Motor neuron (in vitro differentiated cells): ENCODE data around the gene PRSS2. TPM values are rescaled to one million over a fixed set of nuclear protein-coding genes. Genes with fewer than 3 reads are reported as not detected.
"Not testable (repeated sequence)": the region's sequence is repeated elsewhere in the genome, so short reads cannot be mapped to it uniquely, and the experiment has no call there.

Source experiments
- ATAC-seq, 8 experiments: fragments of 200-7000 bp; cut with Tn5 transposase; replicated peaks in 6 of 8; 2 replicates each; pipeline ENCODE4 v1.8.0; 2021; ENCODE audit warnings: mild to moderate bottlenecking in 8 of 8, moderate library complexity in 8 of 8
- H3K27ac ChIP-seq, 2 donors: fragments of 250-450 bp; sonication (Bioruptor Pico); 2 replicates each; pipeline ENCODE4 v1.9.0; 2021; ENCODE audit warnings: antibody characterized with exemption in 2 of 2, mild to moderate bottlenecking in 2 of 2, moderate library complexity in 1 of 2
- H3K4me1 ChIP-seq, 2 donors: fragments of 250-450 bp; sonication (Bioruptor Pico); replicated peaks in 1 of 2; 2 replicates each; pipeline ENCODE4 v1.6.1; 2021; ENCODE audit warnings: antibody characterized with exemption in 2 of 2, mild to moderate bottlenecking in 2 of 2, moderate library complexity in 1 of 2
- H3K4me3 ChIP-seq, 5 donors: fragments of 250-450 bp; sonication (Bioruptor Pico); 2 replicates each; pipeline ENCODE4 v1.9.0; 2021; ENCODE audit warnings: antibody characterized with exemption in 5 of 5, mild to moderate bottlenecking in 5 of 5, moderate library complexity in 4 of 5
- WGBS, 10 experiments: fragments of 450-650 bp; shearing (Covaris generic); methylation state at CpG; one replicate each; pipeline ENCODE4 v1.0.0; 2022; 5-methylcytosine and 5-hydroxymethylcytosine counted together
- in situ Hi-C, 9 experiments: fragments of 400-800 bp; cut with MboI; loops; one replicate each; pipeline ENCODE4 v1.15.0; 2021; ENCODE audit warnings: low sequenced_read_pairs in 9 of 9, low pct_unique_long_range_greater_than_20kb in 2 of 9; ENCODE audit not compliant: unreplicated experiment in 9 of 9
- total RNA-seq, 8 experiments: library from RNA; unstranded; fragments of 300-600 nt; gene quantifications; 2 replicates each; pipeline versions ENCODE4 v1.2.3 to v1.2.4, GENCODE V29; 2022

Gene PRSS2
- not detected for total RNA-seq

DNA sequence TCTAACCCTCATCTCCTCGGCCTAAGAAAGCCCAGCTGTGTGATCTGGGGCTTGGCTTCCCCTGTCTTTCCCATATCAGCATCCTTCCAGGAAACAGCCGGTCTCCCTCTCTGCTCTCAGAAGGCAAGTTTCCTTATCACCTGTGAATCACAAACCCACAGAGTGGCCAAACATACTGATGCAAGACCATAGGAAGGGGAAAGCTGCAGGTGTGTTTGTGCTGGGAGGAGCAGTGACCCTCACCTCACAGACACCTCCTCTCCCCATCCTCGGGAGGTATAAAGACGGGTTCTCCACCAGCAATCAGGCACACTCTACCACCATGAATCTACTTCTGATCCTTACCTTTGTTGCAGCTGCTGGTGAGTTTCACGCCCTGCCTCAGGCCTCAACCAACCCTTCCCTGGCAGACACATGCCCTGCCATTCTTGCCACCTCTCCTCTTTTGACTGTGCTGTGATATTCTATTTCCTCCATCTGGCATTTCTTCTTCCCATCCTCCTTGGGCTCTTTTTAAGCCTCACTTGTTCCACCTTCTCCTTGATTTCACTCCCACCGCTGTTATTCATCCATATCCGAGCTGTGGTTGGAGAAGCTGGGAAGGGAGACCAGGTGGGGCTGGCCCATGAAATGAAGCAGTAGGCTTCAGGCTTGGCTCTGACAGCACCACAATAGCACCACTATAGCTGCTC is at the start of gene PRSS2:
Gene PRSS2, plus strand, starts transcription at position 310 of the 692 bp plus-strand sequence. Its CDS starts 13 bp downstream, at position 323.
- in situ Hi-C loops: no loop called here
- Histone ChIP-seq H3K4me1 (no peaks in the 10 kb centered on the region), H3K27ac (no peak within 1 kb of the TSS), H3K4me3 (no peak within 1 kb of the TSS)
- 19 to 100% (median 60%) methylated on average over 1 to 7 of the region's 7 CpGs; no CpG with 5 or more reads in 1 of the 10 experiments for WGBS, 10 experiments
- ATAC-seq: no peak

DNA sequence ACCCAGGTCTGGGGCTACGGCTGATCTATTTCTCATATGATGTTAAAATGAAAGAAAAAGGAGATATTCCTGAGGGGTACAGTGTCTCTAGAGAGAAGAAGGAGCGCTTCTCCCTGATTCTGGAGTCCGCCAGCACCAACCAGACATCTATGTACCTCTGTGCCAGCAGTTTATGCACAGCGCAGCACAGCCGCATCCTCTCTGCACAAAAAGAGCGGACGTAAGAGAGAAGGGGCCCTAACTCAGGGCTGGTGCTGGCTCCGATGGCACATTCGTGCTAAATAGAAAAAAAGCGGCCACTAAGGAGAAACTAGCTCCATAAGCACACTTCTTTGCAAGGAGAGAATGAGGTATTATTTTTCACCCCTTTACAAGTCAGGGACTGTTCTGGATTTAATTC is 49.8 kb upstream of the PRSS2 start:
- ATAC-seq: no peak
- 53 to 100% (median 84%) methylated on average over 1 to 9 of the region's 10 CpGs; no CpG with 5 or more reads in 3 of the 10 experiments for WGBS, 10 experiments
- Histone ChIP-seq H3K4me1 (no peaks in the 10 kb centered on the region), H3K4me3 (no peak overlapping the region), H3K27ac (no peak overlapping the region)
- in situ Hi-C loops: no loop called here

DNA sequence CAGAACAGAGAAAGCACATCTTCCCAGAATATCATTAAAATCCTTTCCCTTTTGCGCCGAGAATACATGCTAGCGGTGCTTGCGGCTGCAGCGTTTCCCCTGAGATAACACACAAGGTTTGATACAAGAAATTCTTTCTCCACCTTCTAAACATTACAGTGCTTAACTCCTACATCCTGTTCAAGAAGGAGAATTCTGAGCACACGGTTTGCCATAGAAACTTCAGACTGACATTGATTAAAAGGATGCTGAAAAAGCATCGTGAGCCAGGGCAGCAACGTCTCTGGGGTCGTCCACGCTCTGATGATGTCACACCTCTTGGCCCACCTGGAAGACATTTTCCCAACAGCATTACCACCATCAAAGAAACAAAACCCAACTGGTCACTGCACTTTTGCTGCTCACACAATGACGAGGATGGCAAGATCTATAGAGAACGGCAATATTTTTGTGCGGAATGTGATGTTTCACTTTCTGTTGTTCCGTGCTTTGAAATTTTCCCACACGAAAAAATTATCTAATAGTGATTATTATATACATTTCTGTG is 48.4 kb upstream of the PRSS2 start:
- ATAC-seq: no peak
- in situ Hi-C loops: no loop called here
- whole genome bisulfite sequencing, 10 experiments: 32 to 100% (median 81%) methylated on average over 5 to 15 of the region's 15 CpGs; no CpG with 5 or more reads in 2 of the 10 experiments
- no peak overlapping the region for H3K27ac ChIP-seq
- H3K4me1 ChIP-seq: no peaks in the 10 kb centered on the region
- H3K4me3 ChIP-seq: no peak overlapping the region

DNA sequence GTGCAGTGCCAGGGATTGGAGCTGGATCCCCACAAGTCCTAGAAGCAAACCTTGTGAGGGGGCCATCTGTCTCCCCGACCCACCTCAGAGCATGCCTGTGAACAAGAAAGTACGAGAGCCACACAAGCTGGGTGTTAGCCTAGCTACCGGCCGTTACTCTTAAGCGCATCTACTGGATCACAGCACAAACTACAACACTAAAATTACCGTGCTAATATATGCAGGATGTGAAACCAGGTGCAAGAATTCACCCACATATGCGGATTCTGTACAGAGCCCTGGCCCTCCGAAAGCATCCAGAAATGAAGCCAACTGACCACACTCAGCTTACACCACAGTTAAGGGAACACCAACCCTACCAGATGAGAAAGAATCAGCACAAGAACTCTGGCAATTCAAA is 37.5 kb upstream of the PRSS2 start:
- in situ Hi-C loops: no loop called here
- no peaks in the 10 kb centered on the region for H3K4me1 ChIP-seq
- WGBS, 10 experiments: 20 to 100% (median 83%) methylated on average over 1 to 8 of the region's 8 CpGs; no CpG with 5 or more reads in 1 of the 10 experiments
- H3K4me3 ChIP-seq: no peak overlapping the region
- H3K27ac ChIP-seq: no peak overlapping the region
- no peak for ATAC-seq

DNA sequence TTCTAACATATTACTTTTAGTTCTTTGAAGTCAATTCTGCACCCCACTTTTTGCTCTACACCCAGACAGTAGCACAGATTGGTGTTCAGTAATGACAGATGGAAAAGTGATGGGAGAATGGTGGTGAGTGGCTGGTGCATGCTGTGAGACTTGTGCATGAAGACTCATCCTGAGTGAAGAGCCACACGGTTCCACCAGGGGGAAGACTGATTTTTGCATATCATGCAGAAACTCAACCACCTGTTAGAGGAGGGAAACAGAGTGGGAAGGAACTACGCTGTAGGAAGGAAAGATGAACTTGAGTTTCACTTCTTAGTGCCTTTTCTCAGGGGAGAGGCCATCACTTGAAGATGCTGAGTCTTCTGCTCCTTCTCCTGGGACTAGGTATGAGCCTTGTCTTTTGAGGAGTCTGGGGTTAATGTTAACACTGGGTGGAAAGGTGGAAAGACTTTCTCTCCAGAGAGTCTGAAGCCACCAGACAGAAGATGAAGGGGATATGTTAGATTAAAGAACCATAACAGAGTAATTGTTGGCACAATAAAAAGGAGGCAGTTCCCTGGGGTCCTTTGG is 30.8 kb upstream of the PRSS2 start:
- 0 to 40% (median 14%) methylated on average over 1 of the region's 2 CpGs; no CpG with 5 or more reads in 5 of the 10 experiments for WGBS, 10 experiments
- Histone ChIP-seq H3K4me3 (no peak overlapping the region), H3K4me1 (no peaks in the 10 kb centered on the region), H3K27ac (no peak overlapping the region)
- peak in 1 of 8 experiments; percentile 64 for ATAC-seq
- in situ Hi-C loops: no loop called here

DNA sequence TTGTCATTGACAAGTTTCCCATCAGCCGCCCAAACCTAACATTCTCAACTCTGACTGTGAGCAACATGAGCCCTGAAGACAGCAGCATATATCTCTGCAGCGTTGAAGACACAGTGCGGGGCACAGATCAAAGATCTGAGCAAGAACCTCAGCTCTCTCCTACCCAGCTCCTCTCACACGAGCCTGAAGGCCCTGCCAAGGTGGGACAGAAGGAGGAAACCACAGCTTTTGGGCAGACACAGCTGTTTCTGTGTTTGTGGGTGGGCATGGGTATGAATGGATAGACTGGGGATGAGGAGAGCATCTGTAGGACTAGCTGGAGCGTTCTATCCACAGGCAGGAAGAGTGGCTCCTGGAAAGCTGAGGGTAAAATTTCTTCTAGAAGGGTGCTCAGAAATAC is 30.0 kb upstream of the PRSS2 start:
- in situ Hi-C loops: no loop called here
- H3K27ac ChIP-seq: no peak overlapping the region

DNA sequence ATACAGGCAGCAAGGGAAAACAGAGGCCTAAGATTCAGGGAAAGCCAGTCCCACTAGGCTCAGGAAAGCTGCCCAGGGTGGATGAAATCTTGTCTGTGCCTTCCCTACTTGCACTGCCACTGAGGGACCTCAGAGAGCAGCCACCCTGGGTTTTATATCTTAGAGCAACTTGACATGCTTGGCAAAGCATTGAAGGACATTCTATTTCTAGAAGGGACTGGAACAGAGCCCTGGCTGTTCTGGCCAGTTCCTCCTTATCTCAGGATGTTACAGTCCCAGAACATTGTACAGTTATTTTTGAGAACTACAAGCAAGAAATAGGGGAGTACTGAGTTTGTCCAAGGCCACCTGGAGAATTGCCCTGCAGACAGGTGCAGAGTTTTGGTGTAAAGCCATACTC is 28.8 kb upstream of the PRSS2 start:
- H3K4me3 ChIP-seq, ATAC-seq, H3K27ac ChIP-seq, in situ Hi-C loops, H3K4me1 ChIP-seq: not testable (repeated sequence)

More for the DNA sequence above, 30.0 kb upstream of the PRSS2 start:
- Histone ChIP-seq H3K4me1 (no peaks in the 10 kb centered on the region), H3K4me3 (no peak overlapping the region)
- WGBS, 10 experiments: 0 to 100% (median 67%) methylated on average over 1 to 3 of the region's 5 CpGs; no CpG with 5 or more reads in 3 of the 10 experiments
- no peak for ATAC-seq

DNA sequence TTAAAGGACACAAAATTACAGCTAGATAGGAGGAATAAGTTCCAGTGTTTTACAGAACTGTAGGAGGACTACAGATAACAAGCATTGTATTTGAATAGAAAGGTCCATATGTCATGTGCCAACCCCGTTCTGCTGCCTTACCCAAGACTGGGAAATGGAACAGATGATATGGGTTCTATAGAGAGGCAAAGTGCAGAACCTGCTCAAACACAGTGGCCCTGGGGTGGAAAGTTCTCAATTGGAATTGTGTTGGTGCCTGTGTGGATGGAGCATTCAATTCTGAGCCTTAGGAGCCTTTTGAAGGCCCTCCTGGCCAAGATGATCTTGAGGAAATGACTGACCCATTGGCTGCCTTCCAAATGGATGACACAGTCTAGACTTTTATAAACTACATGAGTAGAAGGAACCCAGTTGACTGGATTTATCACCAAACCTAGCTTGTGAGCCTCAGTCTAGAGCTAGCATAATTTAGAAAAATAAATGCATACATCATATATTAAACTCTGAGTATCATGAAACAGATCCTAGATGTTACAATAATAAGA is 25.6 kb upstream of the PRSS2 start:
- peak in 1 of 8 experiments; percentile 11 for ATAC-seq
- in situ Hi-C loops: no loop called here
- no peaks in the 10 kb centered on the region for H3K4me1 ChIP-seq
- no peak overlapping the region for H3K4me3 ChIP-seq
- 17 to 86% (median 72%) methylated on average over 1 of the region's 1 CpG; no CpG with 5 or more reads in 4 of the 10 experiments for WGBS, 10 experiments
- H3K27ac ChIP-seq: no peak overlapping the region

DNA sequence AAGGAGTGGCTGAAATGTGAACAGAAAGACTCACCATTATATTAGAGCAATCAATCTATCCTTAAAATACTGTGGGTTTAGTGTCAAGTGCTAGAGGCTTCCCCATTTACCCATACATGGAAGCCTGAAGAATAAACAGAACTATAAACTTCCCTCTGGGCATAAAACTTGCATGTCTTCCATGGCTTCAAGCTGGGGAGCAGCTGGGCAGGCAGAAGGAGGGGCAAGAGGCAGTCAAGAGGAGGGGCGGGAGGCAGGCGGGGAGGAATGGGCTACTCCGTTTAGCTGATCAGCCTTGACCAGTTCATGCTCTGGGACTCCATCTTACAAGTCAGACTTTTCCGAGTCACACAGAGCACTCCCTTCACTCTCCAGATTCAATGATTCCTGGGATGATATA is 25.0 kb upstream of the PRSS2 start:
- H3K4me3 ChIP-seq: no peak overlapping the region
- no peaks in the 10 kb centered on the region for H3K4me1 ChIP-seq
- no peak overlapping the region for H3K27ac ChIP-seq
- ATAC-seq: peak in 1 of 8 experiments; percentile 74
- WGBS, 10 experiments: 40 to 88% (median 60%) methylated on average over 1 to 4 of the region's 4 CpGs; no CpG with 5 or more reads in 4 of the 10 experiments
- in situ Hi-C loops: no loop called here

DNA sequence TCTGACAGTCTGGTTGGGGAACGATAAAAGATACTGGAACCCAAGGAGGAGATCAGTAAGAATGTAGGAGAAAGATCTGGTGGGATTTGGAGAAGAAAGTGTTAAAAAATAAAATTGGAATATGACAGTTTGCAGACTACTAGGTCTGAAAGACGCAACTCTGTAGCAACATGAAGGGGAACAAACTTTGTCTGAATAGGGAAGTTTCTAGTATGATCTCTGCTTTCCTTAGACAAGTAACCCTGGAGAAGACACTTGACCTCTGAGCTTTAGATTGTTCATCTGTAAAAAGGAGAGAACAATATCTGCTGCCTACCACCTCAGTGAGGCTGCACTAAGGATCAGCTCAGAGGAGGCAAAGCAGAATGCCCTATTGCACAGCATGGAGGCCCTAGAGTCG is 24.5 kb upstream of the PRSS2 start:
- in situ Hi-C loops: no loop called here
- Histone ChIP-seq H3K4me3 (no peak overlapping the region), H3K27ac (no peak overlapping the region), H3K4me1 (no peaks in the 10 kb centered on the region)
- 26 to 100% (median 77%) methylated on average over 1 to 3 of the region's 3 CpGs for WGBS, 10 experiments
- ATAC-seq: no peak

DNA sequence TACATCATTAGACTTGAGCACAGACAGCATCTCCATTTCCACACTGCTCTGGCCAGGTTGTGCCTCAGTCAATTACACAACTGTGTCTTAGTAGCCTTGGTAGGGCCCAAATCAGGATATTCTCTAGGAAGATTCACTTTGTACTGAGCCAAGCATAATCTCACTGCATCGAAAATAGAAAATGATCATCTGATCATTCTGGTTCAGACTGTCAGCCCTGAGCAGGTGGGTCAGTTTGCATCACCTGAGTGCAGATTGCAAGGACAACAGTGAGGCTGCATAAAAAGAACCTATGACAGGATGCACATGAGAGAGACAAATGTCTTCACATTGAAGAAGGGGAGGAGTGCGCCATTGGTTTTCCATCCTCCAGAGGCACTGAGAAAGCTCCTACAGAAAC is 22.4 kb upstream of the PRSS2 start:
- in situ Hi-C loops, ATAC-seq, H3K4me3 ChIP-seq, H3K27ac ChIP-seq, H3K4me1 ChIP-seq: not testable (repeated sequence)
- 11 to 100% (median 80%) methylated on average over 1 to 2 of the region's 2 CpGs; no CpG with 5 or more reads in 3 of the 10 experiments for WGBS, 10 experiments

DNA sequence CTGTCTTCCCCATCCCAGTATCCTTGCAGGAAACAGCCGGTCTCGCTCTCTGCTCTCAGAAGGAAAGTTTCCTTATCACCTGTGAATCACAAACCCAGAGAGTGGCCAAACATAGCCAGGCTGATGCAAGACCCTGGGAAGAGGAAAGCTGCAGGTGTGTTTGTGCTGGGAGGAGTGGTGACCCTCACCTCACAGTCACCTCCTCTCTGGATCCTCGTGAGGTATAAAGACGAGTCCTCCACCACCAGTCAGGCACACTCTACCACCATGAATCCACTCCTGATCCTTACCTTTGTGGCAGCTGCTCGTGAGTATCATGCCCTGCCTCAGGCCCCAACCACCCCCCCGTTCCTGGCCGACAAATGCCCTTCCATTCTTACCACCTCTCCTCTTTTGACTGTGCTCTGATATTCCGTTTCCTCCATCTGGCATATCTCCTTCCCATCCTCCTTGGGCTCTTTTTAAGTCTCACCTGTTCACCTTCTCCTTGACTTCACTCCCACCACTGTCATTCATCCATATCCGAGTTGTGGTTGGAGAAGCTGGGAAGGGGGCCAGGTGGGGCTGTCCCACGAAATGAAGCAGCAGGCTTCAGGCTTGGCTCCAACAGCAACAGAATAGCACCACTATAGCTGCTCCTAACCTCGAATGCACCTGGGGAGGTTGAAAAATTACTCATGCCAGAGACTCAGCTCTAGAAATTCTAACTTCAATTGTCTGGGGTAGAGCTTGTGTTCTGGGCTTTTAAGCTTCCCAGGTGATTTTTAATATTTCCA is 21.4 kb upstream of the PRSS2 start, which contains the start of gene PRSS1:
Gene PRSS1, plus strand, starts transcription at position 255 of the 776 bp plus-strand sequence. Its CDS starts 13 bp downstream, at position 268.
- Histone ChIP-seq H3K4me3 (no peak within 1 kb of the TSS), H3K4me1 (no peaks in the 10 kb centered on the region), H3K27ac (no peak within 1 kb of the TSS)
- in situ Hi-C loops: no loop called here
- ATAC-seq: no peak
- WGBS, 10 experiments: 0 to 67% (median 30%) methylated on average over 1 to 10 of the region's 11 CpGs
